ENCODE data around the gene CPN1. TPM values are rescaled to one million over a fixed set of nuclear protein-coding genes. Genes with fewer than 3 reads are reported as not detected.
"Not testable (repeated sequence)": the region's sequence is repeated elsewhere in the genome, so short reads cannot be mapped to it uniquely, and the experiment has no call there.

The CPN1 gene
- total RNA-seq, 4 donors from 2014 or later: not detected

DNA sequence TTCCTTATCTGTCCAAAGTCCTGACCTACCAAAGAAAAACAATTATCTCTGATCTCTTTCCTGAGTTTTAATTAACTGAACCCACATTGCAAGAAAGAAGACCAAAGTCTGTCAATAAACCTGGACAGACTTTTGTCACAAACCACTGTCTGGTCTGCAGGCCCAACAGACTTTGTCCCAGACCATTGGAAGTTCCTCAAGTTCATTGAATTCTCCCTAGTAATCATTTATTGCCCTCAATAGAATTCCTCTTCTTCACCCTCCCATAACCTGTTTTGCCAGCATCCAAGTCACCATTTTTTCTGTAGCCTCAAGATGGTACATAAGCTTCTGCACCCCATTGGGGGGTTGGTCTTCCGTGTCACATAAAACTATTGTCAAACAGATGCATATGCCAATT lies 68.0 kb downstream of the CPN1 start:
- Histone ChIP-seq H3K4me1 (peaks cover 4 to 15% (median 13%) of the 10 kb centered on the region in 4 donors), H3K27me3 (no peaks in the 10 kb centered on the region), H3K27ac (replicated peaks in 1 of 4) (no peak overlapping the region), H3K4me3 (no peak overlapping the region), H3K9me3 (no peaks in the 10 kb centered on the region), H3K36me3 (no peaks in the 10 kb centered on the region)
- 100% methylated on average over 1 of the region's 1 CpG for WGBS
- DNase-seq (ENCODE audit: extremely low spot score): no peak
- intact Hi-C loops (cut with DNase I): loop anchor here (5.0 to 10.0 kb wide), 3 partner anchors 36 to 169 kb away; no protein-coding TSS in a partner anchor
- TF ChIP-seq POLR2A (IDR thresholded peaks at IDR 0.05; ENCODE audit: low read depth) (no peak), EP300 (IDR thresholded peaks at IDR 0.05) (no peak), POLR2AphosphoS5 (IDR thresholded peaks at IDR 0.05) (no peak)
- TF ChIP-seq, protein P1, sequence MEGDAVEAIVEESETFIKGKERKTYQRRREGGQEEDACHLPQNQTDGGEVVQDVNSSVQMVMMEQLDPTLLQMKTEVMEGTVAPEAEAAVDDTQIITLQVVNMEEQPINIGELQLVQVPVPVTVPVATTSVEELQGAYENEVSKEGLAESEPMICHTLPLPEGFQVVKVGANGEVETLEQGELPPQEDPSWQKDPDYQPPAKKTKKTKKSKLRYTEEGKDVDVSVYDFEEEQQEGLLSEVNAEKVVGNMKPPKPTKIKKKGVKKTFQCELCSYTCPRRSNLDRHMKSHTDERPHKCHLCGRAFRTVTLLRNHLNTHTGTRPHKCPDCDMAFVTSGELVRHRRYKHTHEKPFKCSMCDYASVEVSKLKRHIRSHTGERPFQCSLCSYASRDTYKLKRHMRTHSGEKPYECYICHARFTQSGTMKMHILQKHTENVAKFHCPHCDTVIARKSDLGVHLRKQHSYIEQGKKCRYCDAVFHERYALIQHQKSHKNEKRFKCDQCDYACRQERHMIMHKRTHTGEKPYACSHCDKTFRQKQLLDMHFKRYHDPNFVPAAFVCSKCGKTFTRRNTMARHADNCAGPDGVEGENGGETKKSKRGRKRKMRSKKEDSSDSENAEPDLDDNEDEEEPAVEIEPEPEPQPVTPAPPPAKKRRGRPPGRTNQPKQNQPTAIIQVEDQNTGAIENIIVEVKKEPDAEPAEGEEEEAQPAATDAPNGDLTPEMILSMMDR (IDR thresholded peaks at IDR 0.05): no peak

DNA sequence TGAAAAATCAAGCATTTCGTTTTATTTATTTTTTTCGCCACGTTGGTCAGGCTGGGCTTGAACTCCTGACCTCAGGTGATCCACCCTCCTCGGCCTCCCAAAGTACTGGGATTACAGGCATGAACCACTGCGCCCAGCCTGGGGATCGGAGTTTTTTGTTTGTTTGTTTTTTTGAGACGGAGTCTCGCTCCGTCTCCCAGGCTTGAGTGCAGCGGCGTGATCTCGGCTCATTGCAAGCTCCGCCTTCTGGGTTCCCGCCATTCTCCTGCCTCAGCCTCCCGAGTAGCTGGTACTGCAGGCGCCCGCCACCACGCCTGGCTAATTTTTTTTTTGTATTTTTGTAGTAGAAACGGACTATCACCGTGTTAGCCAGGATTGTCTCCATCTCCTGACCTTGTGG lies 69.8 kb downstream of the CPN1 start:
- not testable (repeated sequence) for H3K27ac ChIP-seq (replicated peaks in 1 of 4); H3K27me3 ChIP-seq; DNase-seq (ENCODE audit: extremely low spot score); H3K4me3 ChIP-seq; H3K36me3 ChIP-seq; H3K9me3 ChIP-seq
- peaks cover 21 to 32% (median 30%) of the 10 kb centered on the region in 4 donors for H3K4me1 ChIP-seq
- WGBS: 90% methylated on average over 20 of the region's 20 CpGs
- intact Hi-C loops (cut with DNase I): loop anchor here (5.0 to 10.0 kb wide), 3 partner anchors 35 to 167 kb away; no protein-coding TSS in a partner anchor

DNA sequence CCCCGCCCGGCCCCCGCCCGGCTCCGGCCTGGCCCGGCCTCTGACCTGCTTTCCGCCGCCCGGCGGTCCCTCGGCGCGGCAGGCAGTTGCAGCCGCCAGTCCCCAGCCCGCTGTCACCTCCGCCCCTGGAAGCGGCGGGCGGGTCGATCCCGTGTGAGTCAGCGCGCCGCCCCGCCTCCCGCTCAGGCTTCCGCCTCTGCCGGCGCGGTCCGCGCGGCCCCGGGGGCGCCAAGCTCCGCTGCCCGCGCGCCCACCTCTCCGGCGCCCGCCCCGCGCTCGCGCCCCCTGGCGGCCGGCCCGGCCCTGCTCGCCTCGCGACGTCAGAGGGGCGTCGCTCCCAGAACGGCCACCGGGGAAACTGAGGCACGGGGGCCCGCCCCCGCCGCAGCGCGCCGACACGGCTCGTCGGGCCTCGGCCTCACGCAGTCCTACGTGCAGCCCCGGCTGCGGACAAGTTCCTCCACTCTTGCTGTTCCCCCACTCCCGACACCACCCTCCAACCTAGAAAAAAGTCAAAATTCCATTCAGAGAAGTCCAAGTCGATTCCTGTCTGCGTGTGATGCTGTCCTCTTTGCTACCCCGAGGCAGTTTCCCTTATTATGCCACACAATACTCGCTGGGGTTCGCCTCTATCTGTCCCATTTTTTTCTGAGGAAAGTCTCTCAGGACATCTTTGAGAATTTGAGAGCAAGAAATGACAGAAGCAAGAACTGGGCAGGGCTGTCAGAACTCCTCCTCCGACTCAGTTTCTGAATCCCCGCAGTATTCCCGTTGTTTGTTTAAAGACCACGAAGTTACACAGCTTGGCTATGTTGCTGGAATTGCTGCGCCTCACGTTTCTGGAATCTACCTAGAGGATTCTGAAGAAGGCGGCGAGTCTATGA lies 71.6 kb downstream of the CPN1 start, which contains the start of gene DNMBP:
Gene DNMBP (minus strand): TSS at position 155 of the 884 bp plus-strand sequence. CDS start 37,823 bp downstream, outside the sequence.
- intact Hi-C loops (cut with DNase I): loop anchor here (5.0 to 10.0 kb wide), 3 partner anchors 33 to 165 kb away; no protein-coding TSS in a partner anchor
- TF ChIP-seq POLR2A (IDR thresholded peaks at IDR 0.05; ENCODE audit: low read depth): no peak
- TF ChIP-seq, protein P1 (IDR thresholded peaks at IDR 0.05): peak; percentile 46 to 64 (median 50)
- no peak for TF ChIP-seq EP300 (IDR thresholded peaks at IDR 0.05)
- TF ChIP-seq POLR2AphosphoS5 (IDR thresholded peaks at IDR 0.05): peak in 1 of 2 donors; percentile 74
- Histone ChIP-seq H3K36me3 (no peaks in the 10 kb centered on the region), H3K4me1 (peaks cover 38 to 50% (median 49%) of the 10 kb centered on the region in 4 donors), H3K27me3 (no peaks in the 10 kb centered on the region), H3K4me3 (peak within 1 kb of the TSS; percentile 62 to 91 (median 76)), H3K27ac (replicated peaks in 1 of 4) (peak within 1 kb of the TSS; percentile 85 to 90 (median 90)), H3K9me3 (no peaks in the 10 kb centered on the region)
- no peak for DNase-seq (ENCODE audit: extremely low spot score)
- WGBS: 6% methylated on average over 18 of the region's 86 CpGs

DNA sequence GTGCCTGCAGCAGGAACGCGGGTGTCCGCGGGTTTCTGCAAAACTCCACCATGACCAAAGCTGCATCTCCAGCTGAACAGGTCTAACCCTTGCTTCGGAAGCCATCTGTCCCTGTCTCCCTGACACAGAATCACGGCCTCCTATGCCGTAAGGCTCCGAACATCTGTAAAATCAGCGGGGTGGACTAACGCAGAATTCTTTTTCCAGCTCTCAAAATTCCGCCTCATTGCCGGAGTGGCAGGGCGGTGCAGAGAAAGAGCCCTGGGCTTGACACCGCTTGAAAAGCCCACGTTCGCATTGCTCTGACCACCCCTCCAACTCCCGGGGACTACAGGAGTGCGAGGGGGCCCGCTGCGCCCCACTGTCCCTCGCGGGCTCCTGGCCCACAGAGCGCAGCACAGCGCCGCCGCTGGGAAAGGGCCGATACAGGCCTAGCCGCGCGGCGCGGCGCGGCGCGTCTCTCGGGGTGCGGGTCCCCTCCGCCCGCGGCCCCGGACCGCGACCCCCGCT lies 72.3 kb downstream of the CPN1 start:
- peaks cover 43 to 57% (median 54%) of the 10 kb centered on the region in 4 donors for H3K4me1 ChIP-seq
- no peaks in the 10 kb centered on the region for H3K36me3 ChIP-seq
- H3K27me3 ChIP-seq: no peaks in the 10 kb centered on the region
- no peak for DNase-seq (ENCODE audit: extremely low spot score)
- no peak for TF ChIP-seq EP300 (IDR thresholded peaks at IDR 0.05)
- TF ChIP-seq POLR2AphosphoS5 (IDR thresholded peaks at IDR 0.05): no peak
- no peak for TF ChIP-seq POLR2A (IDR thresholded peaks at IDR 0.05; ENCODE audit: low read depth)
- TF ChIP-seq, protein P1 (IDR thresholded peaks at IDR 0.05): peak; percentile 21 to 40 (median 25)
- no peaks in the 10 kb centered on the region for H3K9me3 ChIP-seq
- 6% methylated on average over 3 of the region's 45 CpGs for WGBS
- intact Hi-C loops (cut with DNase I): no loop called here
- peak overlapping the region; percentile 62 to 91 (median 76) for H3K4me3 ChIP-seq
- peak overlapping the region; percentile 85 to 90 (median 90) for H3K27ac ChIP-seq (replicated peaks in 1 of 4)

DNA sequence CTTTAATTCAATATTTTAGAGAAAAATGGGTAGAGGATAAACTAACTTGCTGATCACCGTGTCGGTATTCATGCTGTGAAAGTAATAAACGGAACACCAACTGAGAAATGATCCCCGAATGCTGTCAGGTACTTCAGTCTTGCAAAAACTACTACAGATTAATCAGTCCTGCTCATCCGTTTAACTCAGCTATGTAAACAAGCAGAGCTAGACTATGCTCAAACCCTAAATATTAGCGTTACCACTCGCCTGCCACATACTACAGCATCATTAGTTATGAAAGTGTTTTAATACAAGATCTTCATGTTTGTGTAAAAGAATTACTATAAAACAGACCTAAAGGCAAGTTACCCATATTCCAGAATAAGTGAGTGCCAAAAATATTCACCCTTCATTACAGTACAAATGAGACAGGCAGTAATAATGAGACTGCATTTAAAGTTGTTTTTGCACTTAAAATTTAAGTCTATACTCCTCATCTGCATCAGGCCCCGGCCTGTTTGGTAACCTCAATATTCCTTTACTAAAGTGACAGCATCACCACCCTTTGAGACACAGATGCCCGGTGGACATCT lies 72.9 kb downstream of the CPN1 start:
- peaks cover 43 to 63% (median 59%) of the 10 kb centered on the region in 4 donors for H3K4me1 ChIP-seq
- H3K36me3 ChIP-seq: no peaks in the 10 kb centered on the region
- TF ChIP-seq, protein P1 (IDR thresholded peaks at IDR 0.05): no peak
- TF ChIP-seq POLR2A (IDR thresholded peaks at IDR 0.05; ENCODE audit: low read depth) (no peak), EP300 (IDR thresholded peaks at IDR 0.05) (no peak), POLR2AphosphoS5 (IDR thresholded peaks at IDR 0.05) (no peak)
- WGBS: 15% methylated on average over 9 of the region's 9 CpGs
- H3K27me3 ChIP-seq: no peaks in the 10 kb centered on the region
- H3K9me3 ChIP-seq: no peaks in the 10 kb centered on the region
- intact Hi-C loops (cut with DNase I): no loop called here
- peak overlapping the region; percentile 62 to 91 (median 76) for H3K4me3 ChIP-seq
- DNase-seq (ENCODE audit: extremely low spot score): no peak
- H3K27ac ChIP-seq (replicated peaks in 1 of 4): peak overlapping the region; percentile 85 to 90 (median 90)

Data from esophagus muscularis mucosa (tissue), 4 donors.